Heart left ventricle (tissue), 13 donors: Measurements from ENCODE around the gene WDPCP.

Experiments used
- POLR2A ChIP-seq, 2 donors: fragments of 450-650 bp; IDR thresholded peaks; one replicate each; pipeline ENCODE4 v1.6.1; 2017; ENCODE audit warnings: antibody characterized with exemption in 2 of 2, mild to moderate bottlenecking in 2 of 2, moderate library complexity in 2 of 2
- TF ChIP-seq, protein P1 (sequence below), 12 donors: fragments of 200-600 bp; sonication (generic) in 4 of 12; IDR thresholded peaks; one replicate each; pipeline versions ENCODE4 v1.5.0 to v1.8.0; 2018 to 2022; ENCODE audit warnings: antibody characterized with exemption in 12 of 12, mild to moderate bottlenecking in 5 of 12
- donor health status: ischemic (EF 13 %, LVEDD 7.1; RV severe dilation, severe dysfunction).
- donor health status: DM: no; HTN: yes; CAD: no.
- donor health status: DM: no; HTN: no; CAD: no.
- donor health status: ischemic (EF 25% LVEDD 6.9; RV normal size, moderate dysfunction).
- donor health status: ischemic (EF 25% LVEDD 5.7; RV mildly dilated, moderate dysfunction).
- donor health status: ischemic (EF 35%, LVEDD 5.7; RV mildly dilated, moderate dysfunction).
- donor health status: nonischemic (EF 11% LVEDD 7.7; RV severe dilation, severe dysfunction).
- donor health status: DM: yes; HTN: yes; CAD: no.
- donor health status: PGD.
- donor health status: ischemic (EF 29% LVEDD 5.4; RV normal size, mild dysfunction).
- donor health status: nonischemic (EF 23%, LVEDD 6.1; RV moderate dilation, normal function).

DNA sequence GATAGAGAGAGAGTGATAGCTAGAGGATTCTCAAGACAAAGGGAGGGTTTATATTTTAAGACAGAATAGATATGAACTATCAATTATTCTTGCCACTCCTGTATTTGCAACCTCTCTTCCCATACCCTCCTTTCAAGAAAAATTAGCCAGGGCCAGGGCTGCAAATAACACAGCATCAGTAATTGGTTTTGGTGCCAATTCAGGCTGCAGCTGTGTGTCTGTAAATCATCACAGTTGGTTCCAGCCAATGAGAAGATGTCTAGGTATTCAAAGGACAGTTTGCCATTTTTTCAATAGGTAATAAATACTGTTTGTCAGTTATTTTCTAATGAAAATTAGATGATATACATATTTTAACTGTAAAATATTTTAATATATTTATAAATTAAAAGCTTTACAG lies 73.5 kb downstream of the WDPCP start:
- TF ChIP-seq POLR2A (IDR thresholded peaks at IDR 0.05): no peak
- TF ChIP-seq, protein P1, sequence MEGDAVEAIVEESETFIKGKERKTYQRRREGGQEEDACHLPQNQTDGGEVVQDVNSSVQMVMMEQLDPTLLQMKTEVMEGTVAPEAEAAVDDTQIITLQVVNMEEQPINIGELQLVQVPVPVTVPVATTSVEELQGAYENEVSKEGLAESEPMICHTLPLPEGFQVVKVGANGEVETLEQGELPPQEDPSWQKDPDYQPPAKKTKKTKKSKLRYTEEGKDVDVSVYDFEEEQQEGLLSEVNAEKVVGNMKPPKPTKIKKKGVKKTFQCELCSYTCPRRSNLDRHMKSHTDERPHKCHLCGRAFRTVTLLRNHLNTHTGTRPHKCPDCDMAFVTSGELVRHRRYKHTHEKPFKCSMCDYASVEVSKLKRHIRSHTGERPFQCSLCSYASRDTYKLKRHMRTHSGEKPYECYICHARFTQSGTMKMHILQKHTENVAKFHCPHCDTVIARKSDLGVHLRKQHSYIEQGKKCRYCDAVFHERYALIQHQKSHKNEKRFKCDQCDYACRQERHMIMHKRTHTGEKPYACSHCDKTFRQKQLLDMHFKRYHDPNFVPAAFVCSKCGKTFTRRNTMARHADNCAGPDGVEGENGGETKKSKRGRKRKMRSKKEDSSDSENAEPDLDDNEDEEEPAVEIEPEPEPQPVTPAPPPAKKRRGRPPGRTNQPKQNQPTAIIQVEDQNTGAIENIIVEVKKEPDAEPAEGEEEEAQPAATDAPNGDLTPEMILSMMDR (IDR thresholded peaks at IDR 0.05): no peak
